Epithelial cell of umbilical artery (primary cell): Measurements from ENCODE around the gene NKX2-3. TPM values are rescaled to one million over a fixed set of nuclear protein-coding genes. Genes with fewer than 3 reads are reported as not detected.

ENCODE experiments used
- total RNA-seq: library from RNA; depleted of rRNA; stranded (reverse); fragments of >200 nt; gene quantifications from 2 replicates; pipeline ENCODE4 v1.2.3, GENCODE V29; 2014

The NKX2-3 gene
- 4.4 and 5.2 TPM in 2 replicates for total RNA-seq

GRCh38 chr10:99532687-99533495 is at the start of gene NKX2-3:
Gene NKX2-3, plus strand, starts transcription at chr10:99532942. Its CDS starts 190 bp downstream, at chr10:99533132.

Other genes starting within 250 kb of the NKX2-3 start
- gene CNNM1, start 203.6 kb upstream of the NKX2-3 start, total RNA-seq, result not detected in 2 replicates
- gene GOT1, start 102.3 kb upstream of the NKX2-3 start, total RNA-seq, result 27.2 and 34.4 TPM in 2 replicates
- gene SLC25A28, start 87.5 kb downstream of the NKX2-3 start, total RNA-seq, result 12.3 and 30.7 TPM in 2 replicates
- 18.2 and 18.7 TPM in 2 replicates for gene ENTPD7, start 126.6 kb downstream of the NKX2-3 start, total RNA-seq
- 37.7 and 54.6 TPM in 2 replicates for gene COX15, start 199.2 kb downstream of the NKX2-3 start, total RNA-seq
- 35.1 and 54.3 TPM in 2 replicates for gene CUTC, start 199.3 kb downstream of the NKX2-3 start, total RNA-seq
- gene ABCC2, start 249.7 kb downstream of the NKX2-3 start, total RNA-seq, result 0.61 and 0.65 TPM in 2 replicates